T-helper 2 cell treated with Interferon-gamma antibody and Interleukin-4, amounts not matched to agents 5 μg/mL and 100 μg/mL, for 36 hours (primary cell): ENCODE measurements around the gene PAX2.
A peak's percentile ranks its signal among the peaks of the same experiment; 100 is the strongest.

ENCODE experiments used
- DNase-seq: peaks from one replicate; pipeline ENCODE4 v3.0.0; 2021; ENCODE audit warnings: low spot score
- H3K27ac Mint-ChIP-seq: one replicate; pipeline ENCODE4 v1.8.0; 2021; ENCODE audit warnings: mild to moderate bottlenecking, mixed read lengths
- H3K27me3 Mint-ChIP-seq: one replicate; pipeline ENCODE4 v1.8.0; 2021; ENCODE audit warnings: low read depth, mixed read lengths
- H3K36me3 Mint-ChIP-seq: one replicate; pipeline ENCODE4 v1.8.0; 2021; ENCODE audit warnings: low read depth, mixed read lengths
- H3K4me1 Mint-ChIP-seq: one replicate; pipeline ENCODE4 v1.8.0; 2021; ENCODE audit warnings: low read depth, mixed read lengths
- H3K4me3 Mint-ChIP-seq: one replicate; pipeline ENCODE4 v1.8.0; 2022; ENCODE audit warnings: mild to moderate bottlenecking, moderate library complexity, mixed read lengths
- H3K9me3 Mint-ChIP-seq: one replicate; pipeline ENCODE4 v1.8.0; 2021; ENCODE audit warnings: mixed read lengths

Gene PAX2

DNA sequence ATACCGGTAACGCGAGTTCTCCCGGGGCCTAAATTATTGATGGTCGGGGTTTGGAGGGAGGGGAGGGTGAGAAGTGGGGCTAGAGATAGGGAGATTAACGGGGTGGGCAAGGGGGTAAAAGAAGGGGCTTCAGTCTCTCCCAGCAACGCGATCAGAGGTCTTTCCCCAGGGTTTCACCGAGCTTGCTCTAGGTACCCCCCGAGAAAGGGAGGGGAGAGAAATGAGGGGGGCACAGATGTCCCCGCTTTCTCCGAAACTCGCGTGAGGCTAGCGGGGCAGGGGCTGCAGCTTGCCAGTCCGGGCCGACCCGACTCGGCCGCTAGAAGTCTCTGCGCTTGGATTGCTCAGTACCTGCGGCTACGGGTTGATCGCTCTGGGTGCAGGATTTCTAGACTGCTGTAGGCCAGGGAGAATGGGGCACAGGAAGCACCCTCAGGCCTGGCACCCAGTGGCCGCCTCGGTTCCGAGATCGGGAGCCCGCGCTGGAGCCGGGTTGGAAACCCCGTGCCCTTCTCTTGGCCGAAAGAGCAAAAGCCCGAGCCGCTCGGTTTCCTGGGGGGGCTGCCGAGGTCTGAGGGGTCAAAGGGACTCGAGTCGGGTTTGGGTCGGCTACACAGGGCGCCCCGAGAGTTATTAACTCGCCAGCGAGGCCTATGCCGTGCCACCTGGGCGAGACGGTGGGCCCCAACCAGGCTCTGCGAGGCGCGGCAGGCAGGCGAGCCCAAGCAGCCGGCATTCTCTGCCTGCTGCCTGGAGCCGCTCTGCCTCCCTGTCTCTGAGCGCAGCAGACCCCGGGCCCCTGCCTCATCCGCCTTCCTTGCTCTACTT, 3.1 kb downstream of the PAX2 start:
- Mint-ChIP-seq H3K36me3 (peaks cover 3% of the 10 kb centered on the region), H3K27me3 (peaks cover 86% of the 10 kb centered on the region), H3K27ac (peak overlapping the region; percentile 55), H3K4me1 (peaks cover 6% of the 10 kb centered on the region), H3K4me3 (no peak overlapping the region), H3K9me3 (no peaks in the 10 kb centered on the region)
- DNase-seq, result no peak

DNA sequence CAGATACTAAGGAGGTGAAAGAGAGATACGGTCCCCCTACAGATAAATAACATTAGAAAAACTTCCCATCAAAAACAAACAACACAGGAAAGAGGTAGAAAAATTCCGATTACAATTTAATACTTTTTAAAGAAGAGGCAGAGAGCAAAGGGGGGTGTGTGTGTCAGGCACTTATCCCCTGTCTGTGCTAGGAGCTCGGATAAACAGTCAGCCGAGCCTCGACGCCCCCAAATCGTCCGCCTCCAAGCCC, 3.6 kb downstream of the PAX2 start:
- H3K4me1 Mint-ChIP-seq, result peaks cover 3% of the 10 kb centered on the region
- peaks cover 86% of the 10 kb centered on the region for H3K27me3 Mint-ChIP-seq
- no peak overlapping the region for H3K4me3 Mint-ChIP-seq
- peaks cover 3% of the 10 kb centered on the region for H3K36me3 Mint-ChIP-seq
- no peaks in the 10 kb centered on the region for H3K9me3 Mint-ChIP-seq
- H3K27ac Mint-ChIP-seq, result peak overlapping the region; percentile 55
- DNase-seq, result no peak

- peaks cover 3% of the 10 kb centered on the region for H3K4me1 Mint-ChIP-seq
- peaks cover 3% of the 10 kb centered on the region for H3K36me3 Mint-ChIP-seq
- no peak overlapping the region for H3K4me3 Mint-ChIP-seq
- H3K9me3 Mint-ChIP-seq, result no peaks in the 10 kb centered on the region
- H3K27ac Mint-ChIP-seq, result peak overlapping the region; percentile 55
- DNase-seq, result no peak
- peaks cover 86% of the 10 kb centered on the region for H3K27me3 Mint-ChIP-seq
These were observed 4.2 kb downstream of the PAX2 start for GRCh38 chr10:100749309-100750217.

DNA sequence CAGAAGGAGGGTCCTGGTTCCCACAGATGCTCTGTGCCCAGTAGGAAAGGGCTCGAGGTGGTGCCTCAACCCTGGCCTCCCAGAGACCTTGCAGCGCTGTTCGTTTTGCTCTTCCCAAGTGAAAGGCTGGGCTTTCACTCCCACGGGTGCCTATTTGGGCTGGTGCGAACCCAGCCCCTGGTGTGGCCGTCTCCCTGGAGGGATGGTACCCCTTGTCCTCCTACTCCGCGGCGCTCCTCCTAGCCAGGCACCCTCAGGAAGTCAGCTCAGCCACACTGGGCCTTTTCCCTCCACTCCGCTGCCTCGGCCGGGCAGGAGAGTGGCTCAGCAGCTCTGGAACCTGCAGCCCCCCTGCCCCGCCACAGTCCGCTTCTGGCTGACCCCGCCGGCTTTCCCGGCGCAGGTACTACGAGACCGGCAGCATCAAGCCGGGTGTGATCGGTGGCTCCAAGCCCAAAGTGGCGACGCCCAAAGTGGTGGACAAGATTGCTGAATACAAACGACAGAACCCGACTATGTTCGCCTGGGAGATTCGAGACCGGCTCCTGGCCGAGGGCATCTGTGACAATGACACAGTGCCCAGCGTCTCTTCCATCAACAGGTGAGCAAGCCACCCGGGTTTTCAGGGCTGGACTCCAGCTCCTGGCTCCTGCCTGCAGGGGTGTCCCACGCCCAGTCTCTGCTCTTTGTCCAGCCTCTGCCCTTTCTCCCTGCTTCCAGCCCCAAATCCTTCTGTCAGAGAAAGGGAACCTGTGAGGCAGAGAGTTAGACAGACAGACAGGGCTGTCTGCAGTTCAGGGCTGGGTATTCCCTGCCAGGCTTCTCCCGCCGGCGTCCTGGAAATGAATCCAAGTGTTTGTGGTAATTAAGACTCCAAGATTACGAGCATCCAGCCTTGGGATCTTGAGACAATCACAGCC, 5.2 kb downstream of the PAX2 start:
- Mint-ChIP-seq H3K4me1 (peaks cover 3% of the 10 kb centered on the region), H3K4me3 (no peak overlapping the region), H3K27ac (no peak overlapping the region), H3K9me3 (no peaks in the 10 kb centered on the region), H3K36me3 (peaks cover 3% of the 10 kb centered on the region), H3K27me3 (peaks cover 89% of the 10 kb centered on the region)
- no peak for DNase-seq

GRCh38 chr10:100751211-100751933, 6.0 kb downstream of the PAX2 start:
- Mint-ChIP-seq H3K36me3 (peaks cover 1% of the 10 kb centered on the region), H3K27me3 (peaks cover 91% of the 10 kb centered on the region)

GRCh38 chr10:100755821-100756220, 10.4 kb downstream of the PAX2 start:
- peaks cover 89% of the 10 kb centered on the region for H3K27me3 Mint-ChIP-seq
- no peaks in the 10 kb centered on the region for H3K36me3 Mint-ChIP-seq
- H3K9me3 Mint-ChIP-seq, result no peaks in the 10 kb centered on the region
- H3K4me1 Mint-ChIP-seq, result no peaks in the 10 kb centered on the region
- no peak overlapping the region for H3K4me3 Mint-ChIP-seq
- no peak overlapping the region for H3K27ac Mint-ChIP-seq
- no peak for DNase-seq

More at GRCh38 chr10:100751211-100751933, 6.0 kb downstream of the PAX2 start:
- H3K4me1 Mint-ChIP-seq, result peaks cover 1% of the 10 kb centered on the region
- no peak overlapping the region for H3K27ac Mint-ChIP-seq
- no peaks in the 10 kb centered on the region for H3K9me3 Mint-ChIP-seq
- DNase-seq, result no peak
- H3K4me3 Mint-ChIP-seq, result no peak overlapping the region

GRCh38 chr10:100759331-100759730, 13.9 kb downstream of the PAX2 start:
- H3K27me3 Mint-ChIP-seq, result peaks cover 67% of the 10 kb centered on the region
- no peaks in the 10 kb centered on the region for H3K4me1 Mint-ChIP-seq
- no peak overlapping the region for H3K27ac Mint-ChIP-seq
- H3K9me3 Mint-ChIP-seq, result no peaks in the 10 kb centered on the region
- H3K36me3 Mint-ChIP-seq, result no peaks in the 10 kb centered on the region
- no peak overlapping the region for H3K4me3 Mint-ChIP-seq
- DNase-seq, result no peak

- Mint-ChIP-seq H3K9me3 (no peaks in the 10 kb centered on the region), H3K27me3 (peaks cover 58% of the 10 kb centered on the region), H3K36me3 (no peaks in the 10 kb centered on the region), H3K4me1 (no peaks in the 10 kb centered on the region), H3K4me3 (no peak overlapping the region), H3K27ac (no peak overlapping the region)
- no peak for DNase-seq
These were observed 15.3 kb downstream of the PAX2 start for GRCh38 chr10:100760726-100761125.

DNA sequence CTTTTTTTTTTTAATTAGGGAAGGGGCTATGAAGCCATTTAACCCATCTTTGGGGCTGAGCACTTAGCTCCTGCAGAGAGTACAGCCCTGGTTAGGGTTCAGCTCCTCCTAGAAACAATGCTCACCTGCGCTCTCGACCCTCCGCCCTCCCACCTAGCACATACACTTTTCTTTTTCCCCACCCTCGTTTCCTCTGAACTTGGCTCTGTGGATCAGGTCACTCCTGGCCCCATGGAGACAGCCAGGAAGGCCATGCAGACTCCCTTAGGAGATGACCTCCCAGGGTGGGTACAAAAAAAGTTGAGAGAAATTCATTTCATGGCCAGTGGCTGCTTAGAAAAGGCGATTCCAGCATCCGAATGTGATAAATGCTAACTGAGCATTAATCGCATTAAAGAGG, 15.8 kb downstream of the PAX2 start:
- H3K36me3 Mint-ChIP-seq, result no peaks in the 10 kb centered on the region
- H3K27ac Mint-ChIP-seq, result no peak overlapping the region
- H3K27me3 Mint-ChIP-seq, result peaks cover 57% of the 10 kb centered on the region
- no peak overlapping the region for H3K4me3 Mint-ChIP-seq
- H3K9me3 Mint-ChIP-seq, result no peaks in the 10 kb centered on the region
- H3K4me1 Mint-ChIP-seq, result no peaks in the 10 kb centered on the region
- DNase-seq, result no peak

DNA sequence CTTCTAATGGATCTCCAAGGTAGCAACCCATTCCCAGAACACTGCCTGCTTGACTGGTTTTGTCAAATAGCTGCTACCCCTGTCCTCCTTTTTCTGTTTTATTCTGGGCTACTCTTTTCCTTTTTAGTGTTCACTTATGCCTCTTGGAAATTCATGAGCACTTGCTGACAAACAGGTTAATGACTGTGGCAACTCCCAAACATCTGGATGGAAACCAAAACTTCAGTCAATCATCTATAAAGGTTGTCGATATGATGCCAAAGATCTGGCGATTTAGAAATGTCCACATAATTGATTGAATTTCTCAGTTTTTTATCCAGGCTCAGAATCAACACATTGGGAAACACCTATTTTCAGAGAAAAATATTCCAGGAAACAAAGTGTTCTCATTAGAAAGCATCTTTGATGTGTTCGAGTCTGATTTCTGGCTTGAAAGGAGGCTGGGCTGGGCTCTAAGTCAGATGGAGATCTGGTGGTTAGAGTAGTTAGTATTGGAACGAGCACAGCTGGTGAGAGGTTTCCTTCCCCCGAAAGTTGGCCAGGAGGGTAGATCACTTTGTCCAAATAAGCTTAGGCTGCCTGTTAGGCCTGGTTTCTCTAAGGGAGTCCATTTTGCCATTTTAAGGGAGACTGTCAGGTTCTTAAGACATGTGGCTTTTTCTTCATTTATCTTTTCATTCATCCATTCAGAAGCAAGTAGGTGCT, 17.8 kb downstream of the PAX2 start:
- no peak for DNase-seq
- no peaks in the 10 kb centered on the region for H3K9me3 Mint-ChIP-seq
- peaks cover 57% of the 10 kb centered on the region for H3K27me3 Mint-ChIP-seq
- H3K27ac Mint-ChIP-seq, result no peak overlapping the region
- no peak overlapping the region for H3K4me3 Mint-ChIP-seq
- no peaks in the 10 kb centered on the region for H3K36me3 Mint-ChIP-seq
- H3K4me1 Mint-ChIP-seq, result no peaks in the 10 kb centered on the region

DNA sequence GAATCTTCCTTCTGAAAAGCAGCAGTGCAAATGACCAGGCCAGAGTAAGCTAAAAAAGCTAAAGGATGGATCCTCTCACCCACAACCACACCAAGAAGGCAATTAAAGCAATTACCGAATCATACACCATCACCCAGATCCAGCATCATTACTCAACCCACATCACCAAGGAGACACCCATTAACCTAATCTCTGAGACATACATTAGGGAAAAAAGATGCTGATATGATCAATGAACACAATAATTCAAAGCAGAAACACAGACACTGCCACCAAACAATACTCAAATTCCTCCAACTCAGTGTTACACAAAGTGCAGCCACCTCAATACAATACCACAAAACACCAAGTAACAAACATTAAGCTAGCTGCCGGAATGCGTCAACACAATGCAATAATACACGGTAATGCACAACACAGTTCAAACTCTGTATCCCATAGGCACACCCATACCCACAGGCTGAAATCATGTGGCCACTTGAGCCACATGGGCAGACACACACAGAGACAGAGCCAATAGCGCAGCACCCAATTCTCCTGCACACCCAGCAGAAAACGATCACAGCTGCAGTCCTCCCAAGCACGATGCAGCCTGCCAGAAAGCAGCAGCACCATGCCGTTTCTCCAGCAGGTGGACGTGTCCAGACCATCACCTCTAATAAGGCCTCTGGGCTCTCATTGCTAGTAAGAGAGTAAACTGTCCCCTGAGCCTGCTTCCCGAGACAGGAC, 21.5 kb downstream of the PAX2 start:
- H3K27ac Mint-ChIP-seq, result no peak overlapping the region
- no peaks in the 10 kb centered on the region for H3K36me3 Mint-ChIP-seq
- no peak overlapping the region for H3K4me3 Mint-ChIP-seq
- H3K4me1 Mint-ChIP-seq, result no peaks in the 10 kb centered on the region
- H3K27me3 Mint-ChIP-seq, result peaks cover 31% of the 10 kb centered on the region
- no peaks in the 10 kb centered on the region for H3K9me3 Mint-ChIP-seq
- DNase-seq, result no peak

GRCh38 chr10:100767422-100767775, 22.0 kb downstream of the PAX2 start:
- no peak for DNase-seq
- Mint-ChIP-seq H3K27ac (no peak overlapping the region), H3K4me1 (no peaks in the 10 kb centered on the region), H3K9me3 (no peaks in the 10 kb centered on the region), H3K4me3 (no peak overlapping the region), H3K36me3 (no peaks in the 10 kb centered on the region), H3K27me3 (peaks cover 25% of the 10 kb centered on the region)
